PC-3 (cell line): ENCODE results near the gene ADAMTS16. TPM values are rescaled to one million over a fixed set of nuclear protein-coding genes. Genes with fewer than 3 reads are reported as not detected.

Experiments
- ATAC-seq: fragments of 200-7000 bp; cut with Tn5 transposase; 2 replicates; pipeline ENCODE4 v1.9.1; 2020; ENCODE audit warnings: mild to moderate bottlenecking, moderate library complexity
- BruUV-seq: library from RNA; stranded (reverse); fragments of 400-500 nt; replicated peaks from 2 replicates; lab custom pipeline; 2021; lab: Mats Ljungman, UMichigan
- CTCF ChIA-PET: fragments of 300-600 bp; sonication (Branson Sonifier 250); formaldehyde crosslinking; loops from one replicate; lab custom pipeline; 2022; ENCODE audit warnings: antibody characterized with exemption; lab: Charles Lee
- POLR2A ChIA-PET: fragments of 300-600 bp; sonication (Branson Sonifier 250); formaldehyde crosslinking; loops from one replicate; lab custom pipeline; 2022; ENCODE audit warnings: antibody characterized with exemption; ENCODE audit not compliant: unreplicated experiment; lab: Charles Lee
- DNase-seq: peaks from one replicate; pipeline ENCODE4 v3.0.0-alpha.2; 2015
- H2AFZ ChIP-seq: fragments of 300-600 bp; sonication (generic); 2 replicates; pipeline ENCODE4 v1.6.0; 2016; ENCODE audit warnings: antibody characterized with exemption, low read length
- H3F3A ChIP-seq: fragments of 300-600 bp; sonication (generic); one replicate; pipeline ENCODE4 v1.6.0; 2017; ENCODE audit warnings: antibody characterized with exemption, low read length, control low read depth, mild to moderate bottlenecking; ENCODE audit not compliant: unreplicated experiment
- H3K27ac ChIP-seq: fragments of 300-600 bp; sonication (generic); 2 replicates; pipeline ENCODE4 v1.5.1; 2016; ENCODE audit warnings: mild to moderate bottlenecking, low read length
- H3K27me3 ChIP-seq: fragments of 300-600 bp; sonication (generic); 2 replicates; pipeline ENCODE4 v1.6.1; 2016; ENCODE audit warnings: low read length, mixed read lengths
- H3K36me3 ChIP-seq: fragments of 300-600 bp; sonication (generic); 2 replicates; pipeline ENCODE4 v1.6.1; 2016; ENCODE audit warnings: low read depth, mixed run types, low read length, mixed read lengths
- H3K4me1 ChIP-seq: fragments of 300-600 bp; sonication (generic); 2 replicates; pipeline ENCODE4 v1.5.1; 2016; ENCODE audit warnings: low read length; ENCODE audit not compliant: insufficient read depth
- H3K4me2 ChIP-seq: fragments of 300-600 bp; sonication (generic); 2 replicates; pipeline ENCODE4 v1.6.0; 2016; ENCODE audit warnings: low read length
- H3K4me3 ChIP-seq: fragments of 300-600 bp; sonication (generic); 2 replicates; pipeline ENCODE4 v1.5.1; 2016; ENCODE audit warnings: mild to moderate bottlenecking, low read length, mixed read lengths
- H3K79me2 ChIP-seq: fragments of 300-600 bp; sonication (generic); 2 replicates; pipeline ENCODE4 v1.6.1; 2017; ENCODE audit warnings: low read length, mixed read lengths
- H3K9ac ChIP-seq: fragments of 300-600 bp; sonication (generic); 2 replicates; pipeline ENCODE4 v1.6.0; 2016; ENCODE audit warnings: mild to moderate bottlenecking, low read length
- H3K9me2 ChIP-seq: fragments of 300-600 bp; sonication (generic); replicated peaks from 2 replicates; pipeline ENCODE4 v1.6.1; 2016; ENCODE audit warnings: mixed run types, low read length, mixed read lengths
- H3K9me3 ChIP-seq: fragments of 300-600 bp; sonication (generic); 2 replicates; pipeline ENCODE4 v1.6.1; 2016; ENCODE audit warnings: low read length, mixed read lengths
- H4K20me1 ChIP-seq: fragments of 300-600 bp; sonication (generic); 2 replicates; pipeline ENCODE4 v1.6.1; 2016; ENCODE audit warnings: low read length, mixed read lengths
- CTCF ChIP-seq: fragments of 300-600 bp; sonication (generic); conservative IDR thresholded peaks from 2 replicates; pipeline ENCODE4 v1.5.1; 2017; ENCODE audit warnings: antibody characterized with exemption, low read depth, mild to moderate bottlenecking, low read length
- EZH2 ChIP-seq: fragments of 300-600 bp; sonication (generic); IDR thresholded peaks from one replicate; pipeline ENCODE4 v1.6.1; 2017; ENCODE audit warnings: antibody characterized with exemption, mild to moderate bottlenecking, low read length; ENCODE audit not compliant: unreplicated experiment
- EZH2phosphoT487 ChIP-seq: fragments of 300-600 bp; sonication (generic); IDR thresholded peaks from 2 replicates; pipeline ENCODE4 v1.6.1; 2018; ENCODE audit warnings: mild to moderate bottlenecking, antibody characterized with exemption, low read length, borderline replicate concordance
- intact Hi-C: fragments of 100-400 bp; cut with micrococcal nuclease; formaldehyde crosslinking; loops from 2 replicates; pipeline ENCODE4 v1.9.0; 2023
- total RNA-seq: library from RNA; depleted of rRNA; stranded (reverse); fragments of >200 nt; gene quantifications from 2 replicates; pipeline ENCODE4 v1.2.3, GENCODE V29; 2014

Gene ADAMTS16
- total RNA-seq, 1 experiment from 2014 or later: 1.7 TPM

- intact Hi-C loops: no loop called here
Measured at GRCh38 chr5:5323551-5323950, 183.4 kb downstream of the ADAMTS16 start.

GRCh38 chr5:5326115-5326758, 186.1 kb downstream of the ADAMTS16 start:
- H3K9me3 ChIP-seq: no peaks in the 10 kb centered on the region
- BruUV-seq: no TSS peak
- no peaks in the 10 kb centered on the region for H3K27me3 ChIP-seq
- H3K4me2 ChIP-seq: no peak overlapping the region
- H3K4me1 ChIP-seq: no peaks in the 10 kb centered on the region
- no peak for ATAC-seq
- no peak overlapping the region for H3K27ac ChIP-seq
- no peaks in the 10 kb centered on the region for H3F3A ChIP-seq
- no peak overlapping the region for H3K9ac ChIP-seq
- DNase-seq: no peak
- no peak overlapping the region for H2AFZ ChIP-seq
- H3K79me2 ChIP-seq: no peaks in the 10 kb centered on the region
- ChIA-PET POLR2A (no interaction called here), CTCF (no interaction called here)
- H3K4me3 ChIP-seq: no peak overlapping the region
- H4K20me1 ChIP-seq: no peaks in the 10 kb centered on the region
- intact Hi-C loops: no loop called here
- TF ChIP-seq EZH2 (no peak), CTCF (no peak), EZH2phosphoT487 (no peak)
- no peaks in the 10 kb centered on the region for H3K36me3 ChIP-seq
- H3K9me2 ChIP-seq: no peaks in the 10 kb centered on the region

More at GRCh38 chr5:5323551-5323950, 183.4 kb downstream of the ADAMTS16 start:
- H3K4me3 ChIP-seq: no peak overlapping the region
- no peaks in the 10 kb centered on the region for H3K9me3 ChIP-seq
- no peaks in the 10 kb centered on the region for H3K79me2 ChIP-seq
- no peak for ATAC-seq
- no peak overlapping the region for H3K9ac ChIP-seq
- no TSS peak for BruUV-seq
- ChIA-PET POLR2A (no interaction called here), CTCF (no interaction called here)
- no peaks in the 10 kb centered on the region for H3F3A ChIP-seq
- no peak for DNase-seq
- no peaks in the 10 kb centered on the region for H3K4me1 ChIP-seq
- TF ChIP-seq EZH2 (no peak), EZH2phosphoT487 (no peak), CTCF (no peak)
- no peak overlapping the region for H3K4me2 ChIP-seq
- no peaks in the 10 kb centered on the region for H3K9me2 ChIP-seq
- H2AFZ ChIP-seq: no peak overlapping the region
- H3K36me3 ChIP-seq: no peaks in the 10 kb centered on the region
- H3K27ac ChIP-seq: no peak overlapping the region
- no peaks in the 10 kb centered on the region for H3K27me3 ChIP-seq
- no peaks in the 10 kb centered on the region for H4K20me1 ChIP-seq

- Histone ChIP-seq H3K4me1 (no peaks in the 10 kb centered on the region), H3K27me3 (no peaks in the 10 kb centered on the region)
- no TSS peak for BruUV-seq
Measured at GRCh38 chr5:5327126-5327525, 187.0 kb downstream of the ADAMTS16 start.

More at GRCh38 chr5:5327126-5327525, 187.0 kb downstream of the ADAMTS16 start:
- Histone ChIP-seq H4K20me1 (no peaks in the 10 kb centered on the region), H3K4me3 (no peak overlapping the region), H3K9me3 (no peaks in the 10 kb centered on the region), H3F3A (no peaks in the 10 kb centered on the region), H3K79me2 (no peaks in the 10 kb centered on the region), H3K36me3 (no peaks in the 10 kb centered on the region), H3K9me2 (no peaks in the 10 kb centered on the region), H3K4me2 (no peak overlapping the region), H3K27ac (no peak overlapping the region), H3K9ac (no peak overlapping the region), H2AFZ (no peak overlapping the region)
- POLR2A ChIA-PET: no interaction called here
- ATAC-seq: no peak
- TF ChIP-seq EZH2phosphoT487: no peak
- TF ChIP-seq EZH2: no peak
- TF ChIP-seq CTCF: no peak
- intact Hi-C loops: no loop called here
- DNase-seq: no peak
- CTCF ChIA-PET: no interaction called here
